GM18951 (cell line): ENCODE results near the gene LMOD2.

ENCODE experiments used
- POLR2A ChIP-seq: IDR thresholded peaks from 4 replicates; pipeline ENCODE4 v1.6.1; 2011; ENCODE audit warnings: mild to moderate bottlenecking; ENCODE audit not compliant: insufficient read length, insufficient read depth; ENCODE audit errors: extremely low read depth
- in situ Hi-C: fragments of 300-500 bp; cut with MboI; formaldehyde crosslinking; loops from one replicate; pipeline ENCODE4 v1.12.0; 2022; ENCODE audit warnings: low sequenced_read_pairs, mixed read lengths, inconsistent platforms; ENCODE audit not compliant: unreplicated experiment

The LMOD2 gene

GRCh38 chr7:123692471-123692877 lies 36.8 kb downstream of the LMOD2 start:
- no peak for TF ChIP-seq POLR2A
- in situ Hi-C loops, result no loop called here

GRCh38 chr7:123695944-123696677 lies 40.4 kb downstream of the LMOD2 start:
- in situ Hi-C loops, result no loop called here
- TF ChIP-seq POLR2A, result no peak

GRCh38 chr7:123705211-123705901 lies 49.7 kb downstream of the LMOD2 start:
- no peak for TF ChIP-seq POLR2A
- in situ Hi-C loops, result no loop called here

- TF ChIP-seq POLR2A, result no peak
- in situ Hi-C loops, result no loop called here
Observed at GRCh38 chr7:123709525-123709924, 53.9 kb downstream of the LMOD2 start.

- no peak for TF ChIP-seq POLR2A
- in situ Hi-C loops, result no loop called here
Observed at GRCh38 chr7:123710683-123711082, 55.0 kb downstream of the LMOD2 start.

GRCh38 chr7:123711832-123712293 lies 56.2 kb downstream of the LMOD2 start:
- in situ Hi-C loops, result no loop called here
- TF ChIP-seq POLR2A, result no peak

- in situ Hi-C loops, result no loop called here
- no peak for TF ChIP-seq POLR2A
Observed at GRCh38 chr7:123712619-123713018, 57.0 kb downstream of the LMOD2 start.
